GM21825 (cell line): ENCODE data around the gene CALML6.

Experiments
- ATAC-seq: cut with Tn5 transposase; IDR thresholded peaks from one replicate; pipeline ENCODE4 v1.9.1; 2021; ENCODE audit warnings: mild to moderate bottlenecking, moderate library complexity; ENCODE audit not compliant: unreplicated experiment

CALML6 gene

DNA sequence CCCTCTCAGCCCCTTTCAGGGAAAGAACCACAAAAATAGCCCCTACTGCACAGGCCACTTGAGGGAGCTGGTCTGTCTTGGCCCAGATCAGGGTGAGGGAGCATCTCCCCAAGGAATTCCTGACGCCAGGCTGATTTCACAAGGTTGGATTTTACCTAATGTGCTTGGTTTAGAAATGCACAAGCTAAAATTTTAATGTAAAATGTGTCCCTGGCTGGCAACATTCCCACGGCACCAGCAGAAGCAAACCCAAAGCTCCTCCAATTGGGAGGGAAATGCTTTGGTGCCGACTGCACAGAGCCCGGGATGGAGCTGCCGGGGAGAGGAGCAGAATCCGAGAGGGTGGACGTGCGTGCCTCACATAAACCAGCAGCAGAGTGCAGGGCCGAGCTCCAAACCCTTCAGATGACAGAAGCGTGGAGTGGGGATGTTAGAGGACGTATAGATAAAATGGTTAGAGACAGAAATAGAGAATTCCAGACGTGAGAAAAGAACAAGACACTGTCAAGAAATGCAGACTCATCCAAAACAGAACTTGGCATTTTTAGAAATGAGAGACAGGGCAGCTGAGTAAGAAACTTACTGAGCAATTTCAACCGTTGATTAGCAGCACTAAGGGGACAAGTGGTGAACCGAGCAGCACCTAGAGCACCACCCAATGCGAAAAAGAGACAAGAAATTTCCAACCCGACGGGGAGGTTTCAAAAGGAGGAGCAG lies 45.6 kb downstream of the CALML6 start:
- ATAC-seq, result no peak

DNA sequence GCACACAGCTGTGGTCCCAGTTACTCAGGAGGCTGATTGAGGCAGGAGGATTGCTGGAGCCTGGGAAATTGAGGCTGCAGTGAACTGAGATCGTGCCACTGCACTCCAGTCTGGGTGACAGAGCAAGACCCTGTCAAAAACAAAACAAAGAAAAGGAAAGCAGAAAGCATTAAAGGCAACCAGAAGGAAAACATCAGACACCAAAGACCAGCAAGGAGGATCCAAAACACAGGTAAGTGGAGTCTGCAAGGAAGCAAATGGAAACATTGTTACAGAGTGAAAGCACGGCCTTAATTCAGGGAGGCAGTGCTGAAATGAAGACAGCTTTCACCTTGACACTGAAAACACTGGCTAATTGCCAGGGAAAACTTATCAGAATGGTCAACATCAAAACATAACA lies 47.7 kb downstream of the CALML6 start:
- ATAC-seq, result no peak

DNA sequence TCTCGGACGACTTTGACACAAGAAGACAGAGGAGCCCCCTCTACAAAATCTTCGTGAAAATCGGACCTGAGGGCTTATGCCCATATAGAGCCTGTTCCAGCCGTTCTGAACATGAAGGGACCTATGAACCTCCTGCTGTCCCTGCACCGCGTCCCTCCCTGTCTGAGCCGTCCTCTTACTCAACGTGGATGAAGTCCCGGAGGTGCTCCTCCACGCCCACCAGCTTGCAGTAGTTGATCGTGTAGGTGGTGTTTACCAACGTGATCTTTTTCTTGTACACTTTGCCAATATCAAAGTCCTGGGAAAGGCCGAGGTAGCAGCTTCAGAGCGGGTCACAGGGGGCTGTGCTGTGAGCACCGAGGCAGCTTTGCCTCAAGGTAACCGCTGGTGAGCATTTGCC lies 48.5 kb downstream of the CALML6 start:
- ATAC-seq, result no peak

DNA sequence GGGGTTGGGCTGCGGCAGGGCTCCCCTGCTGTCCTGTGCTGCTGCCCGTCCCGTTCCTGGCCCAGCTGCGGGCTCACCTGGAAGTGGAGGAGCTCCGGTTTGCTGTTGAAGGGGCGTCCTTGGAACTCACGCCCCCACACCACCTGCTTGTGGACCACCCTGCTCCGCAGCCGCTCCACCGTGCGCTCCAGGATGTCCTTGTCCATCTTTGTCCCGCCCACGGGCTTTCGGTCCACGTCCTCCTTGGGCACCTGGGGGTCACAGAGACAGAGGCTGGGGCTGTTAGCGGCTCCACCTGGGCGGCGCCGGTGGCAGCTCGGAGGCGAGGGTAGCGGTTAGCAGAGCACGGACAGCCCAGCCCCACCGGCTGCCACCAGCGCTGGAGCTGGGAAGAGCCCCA lies 49.8 kb downstream of the CALML6 start:
- no peak for ATAC-seq

DNA sequence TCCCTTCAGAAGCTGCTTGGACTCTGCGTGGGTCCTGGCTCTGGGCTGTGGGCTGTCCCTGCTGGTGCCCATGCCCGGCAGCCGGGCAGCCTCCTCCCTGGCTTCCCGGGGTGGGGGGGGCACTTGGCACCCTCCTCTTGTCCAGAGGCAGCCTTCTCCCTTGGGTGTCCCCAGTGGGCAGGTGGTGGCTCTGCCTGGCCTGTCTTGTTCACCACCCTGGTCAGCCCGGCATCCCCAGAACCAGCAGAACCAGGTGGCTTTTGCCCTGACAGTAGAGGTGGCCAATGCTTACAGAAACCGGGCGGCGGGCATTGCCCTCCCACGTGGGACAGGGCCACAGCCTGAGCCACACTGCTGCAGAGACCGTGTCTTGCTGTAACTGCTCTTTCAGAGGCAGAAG lies 50.5 kb downstream of the CALML6 start:
- no peak for ATAC-seq

DNA sequence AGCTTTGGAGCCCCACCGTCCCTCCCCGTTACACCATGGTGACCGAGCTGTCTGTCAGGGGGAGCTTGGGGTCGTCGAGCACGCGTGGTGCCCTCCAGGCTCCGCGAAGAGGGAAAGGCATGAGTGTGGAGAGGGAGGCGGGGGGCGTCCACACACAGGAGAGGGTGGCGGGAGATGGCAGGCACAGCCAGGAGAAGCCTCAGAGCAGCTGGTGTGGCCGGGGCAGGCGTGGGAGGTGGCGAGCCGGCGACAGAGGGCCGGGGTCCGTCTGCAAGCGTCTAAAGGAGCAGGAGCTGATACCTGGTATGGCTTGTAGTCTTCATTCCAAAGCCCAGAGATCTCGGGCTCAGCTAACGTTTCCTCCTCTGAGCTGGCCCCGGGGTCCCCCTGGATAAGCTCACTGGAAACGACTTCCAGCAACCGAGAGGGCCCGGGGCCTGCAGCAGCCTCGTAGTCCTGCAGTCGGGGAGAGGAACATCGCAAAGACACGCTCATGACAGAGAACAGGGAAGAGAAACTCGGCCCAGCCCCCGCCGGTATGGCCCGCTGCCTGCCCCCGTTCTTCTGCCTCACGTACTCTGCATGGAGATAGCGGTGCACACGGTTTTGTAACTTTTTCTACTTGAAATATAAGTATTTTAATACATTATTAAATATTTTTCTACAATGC lies 51.1 kb downstream of the CALML6 start:
- ATAC-seq, result no peak
